ENCODE results near the gene LHFPL6.

The LHFPL6 gene

DNA sequence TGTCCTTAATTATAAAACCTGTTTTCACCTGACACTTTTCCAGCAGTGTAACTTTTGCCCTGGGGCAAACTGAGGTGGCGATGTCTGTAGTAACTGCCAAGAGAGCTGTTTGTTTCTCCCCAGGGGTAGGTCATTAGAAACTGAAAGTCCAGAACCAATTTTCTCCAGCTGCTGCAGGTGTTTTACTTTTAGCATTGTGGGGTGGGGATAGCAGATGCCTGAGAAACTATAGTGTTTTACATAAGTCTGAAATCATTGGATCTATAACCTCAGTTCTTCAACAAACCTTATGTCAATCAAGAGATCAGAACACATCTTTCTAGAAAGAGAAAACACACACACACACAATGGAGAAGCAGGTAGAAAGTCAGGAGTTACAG is 92.7 kb downstream of the LHFPL6 start:
- DNase-seq (ENCODE audit: low spot score): no peak

DNA sequence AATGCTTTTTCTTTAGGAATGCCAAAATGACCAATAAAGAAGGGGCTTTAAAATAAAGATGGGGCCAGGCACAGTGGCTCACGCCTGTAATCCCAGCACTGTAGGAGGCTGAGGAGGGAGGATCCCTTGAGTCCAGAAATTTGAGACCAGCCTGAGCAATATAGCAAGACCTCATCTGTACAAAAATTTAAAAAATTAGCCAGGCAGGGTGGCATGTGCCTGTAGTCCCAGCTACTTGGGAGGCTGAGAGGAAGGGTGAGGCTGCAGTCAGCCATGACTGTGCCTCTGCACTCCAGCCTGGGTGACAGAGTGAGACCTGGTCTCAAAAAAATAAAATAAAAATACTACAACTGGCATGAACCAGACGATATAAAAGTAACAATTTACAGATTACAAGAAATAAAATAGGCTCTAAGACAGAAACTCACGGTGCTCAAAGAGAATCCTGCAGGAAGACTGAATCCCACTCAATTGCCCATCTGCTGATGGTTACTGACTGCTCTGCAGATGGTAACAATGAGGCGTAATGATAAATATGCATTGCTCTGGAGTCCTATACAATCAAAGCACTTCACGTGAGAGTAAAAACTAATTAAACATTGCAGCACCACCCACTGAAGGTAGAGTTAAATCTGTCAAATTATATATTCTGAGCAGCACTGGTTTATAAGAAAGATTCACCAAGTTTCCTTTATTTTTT is 93.2 kb downstream of the LHFPL6 start:
- DNase-seq (ENCODE audit: low spot score): no peak

DNA sequence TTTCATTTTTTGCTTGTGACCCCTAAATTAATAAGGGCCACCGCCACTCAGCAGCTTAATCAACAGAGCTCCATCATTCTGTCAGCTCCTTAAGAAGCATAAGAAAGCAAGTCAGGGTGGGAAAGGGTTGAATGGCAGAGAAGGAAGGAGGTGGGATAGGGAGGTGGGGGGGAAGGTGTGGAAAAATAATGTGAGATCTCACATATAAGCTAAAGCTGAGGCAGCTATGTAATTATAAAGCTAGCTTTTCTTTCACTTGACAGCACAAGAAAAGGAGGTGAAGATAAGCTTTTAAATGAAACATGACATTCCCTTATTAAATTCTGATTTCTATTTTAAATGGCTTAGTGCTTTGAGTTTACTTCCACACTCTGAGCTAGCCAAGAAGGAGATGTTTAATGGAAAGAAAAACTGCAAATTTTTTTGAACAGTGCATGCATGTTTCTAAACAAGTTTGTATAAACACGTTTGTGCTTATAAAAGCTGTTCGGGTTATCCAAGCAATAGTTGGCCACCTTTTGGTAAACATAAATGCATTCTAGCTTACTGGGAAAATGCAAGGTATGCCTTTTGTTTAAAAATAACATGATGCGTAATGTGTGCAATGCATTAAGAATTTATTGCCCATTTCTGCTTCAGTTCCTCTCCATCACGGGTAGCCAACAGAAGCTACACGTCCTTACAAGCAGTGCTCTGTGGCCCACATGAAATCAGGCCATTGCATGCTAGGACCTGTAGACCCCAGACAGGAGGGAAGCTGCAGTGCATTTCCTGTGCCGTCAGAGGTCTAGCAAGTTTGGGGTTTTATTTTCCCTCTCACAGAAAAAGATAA is 96.2 kb downstream of the LHFPL6 start:
- DNase-seq (ENCODE audit: low spot score): no peak

DNA sequence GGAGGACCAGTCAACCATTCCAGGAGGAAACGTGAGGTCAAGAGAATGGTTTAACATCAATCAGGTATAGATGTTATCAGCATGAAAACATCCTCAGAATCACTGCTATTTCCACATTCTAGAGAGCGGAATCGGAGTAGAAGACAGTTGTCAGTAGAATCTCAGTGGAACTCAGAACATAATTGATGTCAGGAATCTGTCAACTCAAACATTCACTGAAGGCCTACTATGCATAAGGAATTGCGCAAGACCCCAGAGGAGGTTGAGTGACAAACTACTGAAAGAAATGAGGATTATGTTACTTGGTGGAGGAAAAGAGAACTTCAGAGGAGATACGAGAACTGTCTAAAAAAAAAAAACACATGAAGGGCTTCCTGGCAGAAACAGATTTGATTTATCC is 97.8 kb downstream of the LHFPL6 start:
- DNase-seq (ENCODE audit: low spot score): no peak

DNA sequence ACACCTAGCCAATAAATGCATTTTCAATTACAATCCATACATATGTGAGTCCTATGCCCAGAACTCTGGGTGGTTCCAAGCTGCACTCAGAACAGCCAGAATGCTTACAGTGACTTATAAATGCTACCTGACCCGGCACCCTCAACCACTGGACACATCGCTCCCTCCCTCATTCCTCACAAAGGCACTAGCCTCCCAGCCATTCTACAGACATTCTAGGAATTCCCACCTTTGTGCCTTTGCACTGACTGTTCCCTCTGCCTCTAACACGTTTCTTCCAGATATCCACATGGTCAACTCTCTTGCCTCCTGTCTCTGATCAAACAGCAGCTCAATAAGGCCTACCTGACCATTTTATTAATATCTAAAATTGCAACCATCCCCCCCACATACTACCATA is 99.9 kb downstream of the LHFPL6 start:
- DNase-seq (ENCODE audit: low spot score): no peak

DNA sequence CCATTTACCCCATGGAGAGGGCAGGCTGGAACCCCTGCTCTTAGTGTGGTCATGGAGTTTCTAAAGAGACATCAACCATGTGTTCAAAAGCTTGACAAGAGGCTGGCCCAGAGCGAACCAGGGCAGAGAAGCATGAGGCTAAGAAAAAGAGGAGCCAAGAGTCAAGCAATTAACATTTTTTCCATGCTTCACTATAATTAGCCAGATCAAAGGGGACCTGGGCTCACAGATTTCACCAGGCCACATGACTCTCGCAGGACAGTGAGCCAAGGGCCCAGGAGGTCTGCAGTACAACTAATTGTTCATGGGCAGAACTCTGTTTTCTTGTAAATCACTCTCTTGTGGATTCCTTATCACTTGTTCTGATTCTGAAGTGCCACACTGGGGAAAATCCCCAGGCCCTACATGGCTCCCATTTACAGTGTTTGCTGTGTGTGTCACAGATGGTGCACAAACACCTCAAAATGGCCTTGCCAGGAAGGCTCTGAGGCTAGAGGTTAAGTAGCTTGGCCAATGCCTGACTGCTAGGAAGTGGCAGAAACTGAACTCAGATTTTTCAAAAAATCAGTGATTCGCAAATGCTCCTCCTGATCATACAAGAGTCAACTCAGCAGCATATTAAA is 101.2 kb downstream of the LHFPL6 start:
- no peak for DNase-seq (ENCODE audit: low spot score)

DNA sequence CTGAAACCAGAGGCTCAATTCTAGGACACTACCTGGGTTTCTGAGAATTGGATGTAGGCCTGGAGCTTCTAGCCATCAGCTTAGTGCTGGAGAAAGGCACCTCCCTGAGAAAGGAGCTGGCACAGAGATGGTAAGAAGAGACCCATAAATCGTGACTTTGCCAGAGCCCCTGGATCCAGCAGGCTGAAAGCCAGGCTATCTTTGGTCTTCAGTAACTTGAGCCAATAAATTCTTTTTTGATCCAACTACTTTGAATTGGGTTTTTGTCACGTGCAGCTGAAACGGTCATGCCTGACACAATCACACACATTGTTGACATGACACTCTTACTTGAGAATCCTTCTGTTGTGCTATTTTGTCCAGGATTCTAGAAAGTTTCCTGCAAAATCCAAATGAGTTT is 103.4 kb downstream of the LHFPL6 start:
- no peak for DNase-seq (ENCODE audit: low spot score)

DNA sequence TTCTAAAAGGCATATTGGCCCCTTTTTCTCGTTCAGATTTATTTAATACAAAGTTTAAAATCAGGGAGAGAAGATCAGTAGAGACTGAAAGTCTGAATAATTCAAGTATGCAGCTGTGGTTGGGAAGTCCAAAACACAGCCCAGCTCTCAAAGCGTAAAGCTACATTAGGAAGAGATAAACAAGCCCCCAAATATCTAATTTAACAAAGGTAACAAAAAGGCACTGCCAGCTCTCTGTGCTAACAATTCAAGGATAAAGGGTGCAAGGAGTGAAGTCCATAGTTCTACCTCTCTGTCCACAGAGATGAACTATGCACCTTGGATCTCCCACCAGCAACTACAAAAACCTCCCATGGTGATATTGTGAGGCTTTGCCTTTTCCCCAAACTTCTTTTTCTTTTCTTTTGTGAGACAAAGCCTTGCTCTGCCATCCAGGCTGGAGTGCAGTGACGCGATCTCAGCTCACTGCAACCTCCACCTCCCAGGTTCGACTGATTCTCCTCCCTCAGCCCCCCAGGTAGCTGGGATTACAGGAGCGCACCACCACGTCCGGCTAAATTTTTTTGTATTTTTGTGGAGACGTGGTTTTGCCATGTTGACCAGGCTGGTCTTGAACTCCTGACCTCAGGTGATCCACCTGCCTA is 104.4 kb downstream of the LHFPL6 start:
- DNase-seq (ENCODE audit: low spot score): no peak

DNA sequence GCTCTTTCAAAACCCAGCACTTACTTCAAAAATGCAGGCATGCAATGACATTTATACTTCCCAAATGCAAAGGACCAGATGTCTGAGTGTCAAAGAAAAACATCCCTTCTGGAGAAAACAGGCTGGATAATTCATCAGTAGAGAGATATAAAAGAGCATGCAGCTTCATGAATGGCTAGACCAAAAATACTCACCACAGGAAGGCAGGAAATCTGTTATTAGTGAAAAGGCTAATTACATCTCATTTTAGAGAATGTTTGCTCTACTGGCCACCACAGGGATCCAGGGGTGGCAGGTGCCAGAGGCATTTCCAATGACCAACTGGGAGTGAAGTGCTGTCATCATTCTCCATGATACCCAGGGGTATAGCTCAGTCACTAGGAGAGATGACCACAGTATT is 106.5 kb downstream of the LHFPL6 start:
- no peak for DNase-seq (ENCODE audit: low spot score)

DNA sequence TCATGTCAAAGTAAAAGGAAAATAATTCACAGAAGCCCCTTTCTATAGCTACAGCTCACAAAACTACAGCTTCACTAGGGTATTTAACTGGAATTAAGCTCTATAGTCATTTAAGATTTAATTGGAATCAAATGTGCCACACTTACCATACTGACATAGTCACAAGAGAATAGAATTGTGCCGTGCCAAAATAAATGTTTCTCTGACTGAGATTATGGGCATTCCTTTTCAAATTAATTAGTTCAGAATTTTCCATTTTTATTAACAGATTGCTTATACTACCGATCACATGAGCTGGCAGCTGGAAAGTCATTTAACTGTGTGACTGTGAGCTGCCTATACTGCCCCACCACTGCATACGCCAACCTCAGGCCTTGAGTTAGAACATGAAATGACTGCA is 108.4 kb downstream of the LHFPL6 start:
- DNase-seq (ENCODE audit: low spot score): no peak

DNA sequence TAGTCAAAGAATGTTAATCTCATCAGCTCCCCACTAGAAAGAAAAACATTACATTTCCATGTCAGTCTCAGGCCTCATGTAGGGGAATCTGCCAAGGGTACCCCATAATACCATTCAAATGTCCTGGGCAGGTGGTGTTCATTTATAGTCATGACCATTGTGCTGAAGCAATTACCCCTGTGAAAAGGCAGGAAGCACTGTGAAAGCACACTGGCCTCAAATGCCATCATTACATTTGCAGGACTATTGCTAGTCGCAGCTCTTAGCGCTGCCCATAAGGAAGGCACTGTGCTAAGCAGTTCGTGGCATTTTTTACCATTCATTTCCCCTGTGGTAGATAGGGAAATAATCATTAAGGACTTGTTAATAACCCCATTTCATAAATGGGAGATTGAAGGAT is 109.0 kb downstream of the LHFPL6 start:
- no peak for DNase-seq (ENCODE audit: low spot score)

DNA sequence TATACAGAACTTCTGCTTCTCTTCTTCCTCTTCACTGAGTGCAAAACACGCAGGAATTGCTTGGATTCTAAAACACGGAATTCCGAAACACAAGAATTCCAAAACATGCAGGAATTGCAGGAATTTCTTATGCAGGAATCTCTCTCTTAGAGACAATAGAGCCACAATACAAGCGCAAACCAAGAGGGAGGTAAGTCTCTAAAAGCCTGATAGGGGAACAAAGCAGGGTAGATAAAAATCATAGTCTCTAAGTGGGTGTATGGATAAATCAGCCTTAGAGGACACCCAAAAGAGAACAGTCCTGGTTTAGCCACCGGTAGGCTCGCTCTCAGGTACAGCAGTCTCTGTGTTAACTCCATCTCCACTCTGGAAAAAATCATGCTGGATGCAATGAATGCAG is 112.9 kb downstream of the LHFPL6 start:
- no peak for DNase-seq (ENCODE audit: low spot score)

DNA sequence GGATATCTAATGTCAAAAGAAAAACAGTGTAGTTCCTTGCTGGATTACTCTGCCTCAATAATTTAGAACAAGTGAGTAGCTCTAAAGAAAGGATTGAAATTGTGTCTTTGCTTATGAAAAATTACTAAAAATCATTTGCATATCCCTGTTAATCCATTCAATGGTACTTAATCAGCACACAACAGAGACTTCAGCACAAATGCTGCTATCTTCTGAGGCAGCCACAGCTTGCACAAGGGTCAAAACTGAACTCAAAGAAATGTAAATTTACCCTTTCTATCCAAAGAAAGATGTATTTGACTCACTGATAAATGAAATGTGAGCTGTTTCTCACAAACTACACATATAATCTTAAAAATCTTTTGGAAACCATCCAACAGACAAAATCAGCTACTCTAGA is 116.2 kb downstream of the LHFPL6 start:
- no peak for DNase-seq (ENCODE audit: low spot score)

DNA sequence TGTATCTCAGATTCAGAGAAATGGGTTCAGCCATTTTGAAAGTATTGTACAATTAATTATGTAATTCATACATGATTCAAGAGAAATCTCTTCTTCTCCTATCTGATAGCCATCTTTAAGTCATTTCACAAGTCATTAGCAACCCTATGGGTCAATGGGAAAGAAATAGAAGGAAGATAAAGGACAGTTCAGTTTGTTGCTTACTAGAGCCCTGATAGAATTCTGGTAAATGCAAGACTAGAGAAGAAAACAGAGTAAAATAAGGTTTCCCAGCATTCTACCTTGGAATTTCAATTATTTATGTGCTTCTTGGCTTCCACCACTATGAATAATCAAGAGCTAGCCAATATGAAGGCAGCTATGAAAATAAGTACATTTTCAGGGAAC is 117.7 kb downstream of the LHFPL6 start:
- DNase-seq (ENCODE audit: low spot score): no peak

DNA sequence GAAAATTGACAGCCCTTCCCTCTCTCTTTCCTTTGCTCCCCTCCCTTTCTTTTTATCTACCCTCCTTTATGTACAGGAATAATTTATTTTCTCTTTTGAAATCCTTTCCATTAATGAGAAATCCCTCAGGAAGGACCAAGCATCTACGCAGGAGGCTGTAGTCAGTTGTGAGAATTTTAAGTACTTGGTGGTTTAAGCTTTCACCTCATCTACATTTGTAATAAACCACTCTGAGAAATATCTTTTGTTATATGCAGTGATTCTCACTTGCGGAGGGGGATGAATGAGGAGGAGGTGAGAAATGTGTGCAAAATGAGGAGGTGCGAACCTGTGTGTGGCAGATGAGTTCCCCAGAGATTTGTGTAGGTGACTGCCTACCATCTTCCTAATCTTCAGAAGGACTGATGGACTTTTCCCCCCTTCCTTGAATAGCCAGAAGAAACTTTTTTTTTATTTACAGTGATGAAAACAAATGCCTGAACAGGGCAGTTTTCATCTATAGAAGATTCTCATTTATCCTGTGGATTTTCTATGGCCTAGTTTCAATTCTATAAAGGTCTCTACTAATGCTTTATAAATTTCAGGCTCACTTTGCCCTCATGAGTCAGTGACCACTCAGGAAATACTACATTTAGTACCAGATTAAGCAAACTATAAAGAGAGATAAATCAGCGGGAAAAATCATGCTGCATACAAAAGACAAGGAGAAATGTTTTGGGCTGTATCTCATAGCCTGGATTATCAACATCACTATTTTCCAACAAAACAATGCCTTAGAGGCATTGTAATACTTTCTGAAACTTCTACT is 118.3 kb downstream of the LHFPL6 start:
- no peak for DNase-seq (ENCODE audit: low spot score)

DNA sequence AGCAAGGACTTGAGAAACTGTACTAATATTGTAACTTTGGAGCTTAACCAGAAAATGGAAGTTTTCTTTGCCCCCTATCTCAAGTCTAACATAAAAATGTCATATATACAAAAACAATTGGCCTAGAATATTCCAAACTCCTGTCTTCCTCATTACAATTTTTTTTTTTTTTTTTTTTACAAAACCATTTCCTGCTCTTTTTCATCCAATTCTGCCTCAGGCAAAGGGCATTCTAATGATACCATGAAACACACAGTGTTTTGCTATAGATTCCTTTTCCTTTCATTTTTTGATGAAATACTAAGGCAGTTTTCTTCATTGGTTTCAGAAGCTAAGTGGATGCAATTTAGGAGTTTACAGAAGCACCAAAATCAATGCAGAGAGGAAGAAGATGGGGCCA is 119.7 kb downstream of the LHFPL6 start:
- DNase-seq (ENCODE audit: low spot score): no peak

DNA sequence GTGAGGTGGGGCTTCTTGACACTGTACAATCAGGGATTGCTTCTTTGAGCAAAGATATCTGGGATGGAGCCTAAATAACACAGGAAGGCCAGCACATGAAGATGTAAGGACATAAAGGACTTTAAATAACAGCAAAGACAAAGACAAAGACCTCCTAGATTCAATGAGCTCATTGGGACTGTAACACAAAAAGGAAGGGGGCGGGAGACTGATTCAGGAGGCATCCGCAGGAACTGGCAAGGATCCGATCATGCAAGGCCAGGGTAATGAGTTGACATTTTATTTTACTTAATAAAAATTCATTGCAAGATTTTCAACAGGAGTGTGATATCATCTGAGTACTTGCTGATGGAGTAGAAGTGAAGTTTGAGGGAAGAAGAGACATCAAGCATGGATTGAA is 121.5 kb downstream of the LHFPL6 start:
- DNase-seq (ENCODE audit: low spot score): no peak

DNA sequence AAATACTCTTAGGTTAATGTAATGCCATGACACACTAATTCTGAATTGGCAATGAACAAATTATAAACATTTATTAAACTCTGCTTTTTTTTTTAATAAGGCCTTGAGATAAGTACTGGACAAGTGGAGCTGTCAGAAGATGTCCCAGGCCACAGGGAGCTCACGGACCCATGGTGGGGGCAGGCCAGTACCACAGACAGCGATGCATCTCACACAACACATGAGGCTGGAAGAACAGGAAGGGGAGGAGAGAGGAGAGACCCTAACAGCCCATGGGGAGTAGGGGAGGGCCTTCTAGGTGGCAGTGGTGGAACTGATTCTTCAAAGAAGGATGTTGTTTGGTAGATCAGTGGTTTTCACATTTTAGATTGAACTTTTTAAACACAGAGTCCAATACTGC is 128.4 kb downstream of the LHFPL6 start:
- DNase-seq (ENCODE audit: low spot score): no peak

DNA sequence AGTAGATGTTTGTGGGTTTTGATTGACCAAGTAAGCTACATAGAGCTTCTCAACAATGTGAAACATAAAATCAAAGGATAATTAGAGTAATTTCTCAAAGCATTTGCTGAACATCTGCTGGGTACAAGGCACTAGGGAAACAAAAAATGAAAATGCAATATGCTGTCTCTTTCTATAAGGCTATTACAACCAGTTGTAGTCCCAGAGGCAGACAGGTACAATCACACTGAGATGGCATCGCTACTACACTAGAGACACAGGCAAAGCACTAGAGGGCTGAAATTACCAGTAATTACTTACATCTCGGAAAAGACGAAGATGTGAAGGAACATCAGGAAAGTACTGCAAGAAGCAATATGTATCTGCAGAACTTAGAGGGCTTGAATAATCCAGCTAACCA is 133.3 kb downstream of the LHFPL6 start:
- no peak for DNase-seq (ENCODE audit: low spot score)

DNA sequence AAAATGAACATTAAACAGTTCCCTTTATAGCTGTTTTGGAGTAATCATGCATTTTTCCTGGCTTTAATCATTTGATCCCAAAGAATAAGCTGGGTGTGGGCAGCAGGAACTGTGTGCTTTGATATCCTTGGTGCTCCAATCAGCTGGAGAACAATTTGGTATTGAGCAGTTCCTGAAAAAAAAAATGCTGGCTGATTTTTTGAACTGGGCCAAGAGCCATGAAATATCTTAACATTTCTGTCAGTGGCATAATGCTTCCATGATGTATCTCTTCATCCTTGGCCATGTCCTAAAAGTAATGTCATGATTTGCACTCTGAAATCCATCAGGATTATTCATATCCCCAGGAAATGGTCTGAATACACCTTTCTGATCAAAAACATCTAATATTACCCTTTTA is 134.7 kb downstream of the LHFPL6 start:
- no peak for DNase-seq (ENCODE audit: low spot score)

DNA sequence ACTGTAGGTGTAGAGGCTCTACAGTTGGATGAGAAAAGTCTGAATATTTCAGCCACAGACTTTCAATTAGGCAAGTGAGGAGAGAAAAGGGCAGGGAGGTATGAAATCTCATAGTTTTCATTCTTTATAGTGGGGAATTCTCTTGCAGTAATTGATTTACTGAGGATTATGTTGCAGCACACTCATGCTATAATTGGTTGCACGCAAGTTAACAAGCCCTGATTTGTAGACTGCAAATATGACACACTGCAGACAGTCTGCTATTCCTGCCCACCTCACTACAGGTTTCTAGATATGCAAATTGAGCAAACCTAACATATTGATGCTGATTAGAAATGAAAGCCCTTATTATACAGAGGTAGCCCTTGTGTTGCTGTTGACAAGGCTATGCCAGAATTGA is 139.4 kb downstream of the LHFPL6 start:
- no peak for DNase-seq (ENCODE audit: low spot score)

DNA sequence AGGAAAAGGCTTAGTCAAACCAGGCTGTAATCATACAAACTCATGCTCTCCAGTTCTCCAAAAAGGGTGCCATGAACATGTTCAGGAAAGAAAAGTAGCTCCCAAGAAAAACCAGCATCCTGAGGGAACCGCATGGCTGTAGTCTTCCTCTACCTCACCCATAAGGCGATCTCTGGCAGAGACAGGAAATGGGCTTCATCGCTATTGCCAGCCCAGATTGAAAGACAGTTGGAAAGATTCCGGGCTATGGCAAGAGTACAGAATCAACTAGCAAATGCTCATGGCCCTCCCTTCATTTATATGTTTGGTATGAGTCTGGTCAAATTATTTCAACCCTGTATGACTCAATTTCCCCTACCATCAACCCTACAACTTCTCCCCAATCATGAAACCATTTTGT is 140.1 kb downstream of the LHFPL6 start:
- DNase-seq (ENCODE audit: low spot score): no peak

All from AG20443 (cell line).